ENCODE results near the gene NOP58. TPM values are rescaled to one million over a fixed set of nuclear protein-coding genes. Genes with fewer than 3 reads are reported as not detected.

The NOP58 gene
- total RNA-seq: 53.5 and 87.9 TPM in 2 replicates

DNA sequence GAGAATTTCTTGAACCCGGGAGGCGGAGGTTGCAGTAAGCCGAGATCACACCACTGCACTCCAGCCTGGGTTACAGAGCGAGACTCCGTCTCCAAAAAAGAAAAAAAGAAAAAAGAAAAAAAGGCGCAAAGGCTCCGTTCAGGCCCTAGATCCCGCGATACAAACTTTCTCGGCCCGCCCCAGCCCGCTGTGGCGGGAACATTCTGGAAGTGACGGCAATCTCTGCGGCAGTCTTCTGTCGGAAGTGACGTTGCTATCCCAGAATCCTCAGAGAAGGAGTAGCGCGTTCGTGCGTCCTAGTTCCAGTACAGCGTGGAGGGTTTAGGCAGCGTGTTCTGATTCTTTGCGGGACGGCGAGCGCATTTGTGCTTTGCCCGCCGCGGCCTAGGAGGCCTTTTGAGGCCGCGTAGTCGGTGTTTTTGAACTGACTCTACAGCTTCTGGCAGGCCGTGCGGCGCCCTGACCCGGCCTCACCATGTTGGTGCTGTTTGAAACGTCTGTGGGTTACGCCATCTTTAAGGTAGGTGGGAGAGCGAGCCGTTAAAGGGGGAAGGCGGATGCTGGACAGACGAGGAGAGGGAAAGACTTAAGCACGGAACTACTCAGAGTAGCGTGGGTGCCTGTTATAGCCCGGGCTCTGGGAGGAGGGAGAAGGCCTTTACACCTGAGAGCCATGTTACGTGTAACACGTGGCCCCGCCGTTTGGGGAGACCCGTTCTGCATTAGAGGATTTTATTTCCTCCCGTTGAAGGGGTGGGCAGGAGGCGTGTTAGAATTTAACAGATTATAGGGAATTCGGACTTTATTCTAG, at the start of gene NOP58:
Gene NOP58, plus strand, starts transcription at position 297 of the 811 bp plus-strand sequence. Its CDS starts 179 bp downstream, at position 476.

GRCh38 chr2:202238234-202239197, 27.0 kb upstream of the NOP58 start, which contains the start of gene SUMO1:
TSS of gene SUMO1 (minus strand) at chr2:202238597. CDS start at chr2:202238451, 146 bp downstream.

Other genes starting within 250 kb of the NOP58 start
- 29.1 and 33.4 TPM in 2 replicates for gene FZD7, start 231.9 kb upstream of the NOP58 start, total RNA-seq
- not detected in 2 replicates for gene KIAA2012, start 192.5 kb upstream of the NOP58 start, total RNA-seq
- 124 and 145 TPM in 2 replicates for gene SUMO1, start 27.2 kb upstream of the NOP58 start, total RNA-seq
- 12.7 and 18.9 TPM in 2 replicates for gene BMPR2, start 110.6 kb downstream of the NOP58 start, total RNA-seq